Fibroblast of peridontal ligament (primary cell): ENCODE results near the gene PLSCR2.
A peak's percentile ranks its signal among the peaks of the same experiment; 100 is the strongest.
"Not testable (repeated sequence)": the region's sequence is repeated elsewhere in the genome, so short reads cannot be mapped to it uniquely, and the experiment has no call there.

Experiments used
- DNase-seq: peaks from one replicate; pipeline ENCODE4 v3.0.0-alpha.2; 2010; ENCODE audit errors: extremely low read depth

The PLSCR2 gene

DNA sequence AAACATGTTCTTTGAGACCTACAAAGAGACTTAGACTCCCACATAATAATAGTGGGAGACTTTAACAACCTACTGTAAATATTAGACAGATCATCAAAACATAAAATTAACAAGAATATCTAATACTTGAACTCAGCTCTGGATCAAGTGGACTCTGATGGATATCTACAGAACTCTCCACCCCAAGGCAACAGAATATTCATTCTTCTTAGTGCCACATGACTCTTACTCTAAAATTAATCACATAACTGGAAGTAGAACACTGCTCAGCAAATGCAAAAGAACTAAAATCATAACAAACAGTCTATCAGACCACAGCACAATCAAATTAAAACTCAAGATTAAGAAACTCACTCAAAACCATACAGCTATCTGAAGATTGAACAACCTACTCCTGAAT is 15.9 kb upstream of the PLSCR2 start:
- DNase-seq = no peak

DNA sequence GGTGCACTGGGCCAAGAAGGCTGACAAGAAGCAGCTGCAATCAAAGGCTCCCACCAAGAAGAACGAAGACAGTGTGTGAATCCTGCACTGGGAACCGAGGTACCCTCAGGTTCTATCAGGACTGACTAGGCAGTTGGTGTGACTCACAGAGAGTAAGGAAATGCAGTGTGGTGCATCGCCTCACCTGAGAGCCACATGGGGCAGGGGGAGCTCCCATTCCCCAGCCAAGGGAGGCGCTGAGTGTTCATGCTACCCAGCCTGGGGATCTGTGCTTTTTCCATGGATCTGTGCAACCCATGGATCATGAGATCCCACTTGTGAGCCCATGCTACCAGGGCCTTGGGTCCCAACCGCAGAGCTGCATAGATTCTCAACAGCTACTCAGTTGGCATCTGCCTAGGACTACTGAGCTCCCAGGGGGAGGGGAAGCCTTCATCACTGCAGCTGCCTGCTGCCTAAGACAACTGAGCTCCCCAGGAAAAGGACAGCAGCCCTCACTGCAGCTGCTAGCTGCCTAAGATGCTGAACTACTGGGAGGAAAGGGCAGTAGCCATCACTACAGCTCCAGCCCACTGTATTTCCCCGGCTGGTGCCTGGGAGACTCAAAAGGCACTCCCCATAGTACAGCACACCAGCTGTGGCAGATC is 6.9 kb upstream of the PLSCR2 start:
- no peak for DNase-seq

DNA sequence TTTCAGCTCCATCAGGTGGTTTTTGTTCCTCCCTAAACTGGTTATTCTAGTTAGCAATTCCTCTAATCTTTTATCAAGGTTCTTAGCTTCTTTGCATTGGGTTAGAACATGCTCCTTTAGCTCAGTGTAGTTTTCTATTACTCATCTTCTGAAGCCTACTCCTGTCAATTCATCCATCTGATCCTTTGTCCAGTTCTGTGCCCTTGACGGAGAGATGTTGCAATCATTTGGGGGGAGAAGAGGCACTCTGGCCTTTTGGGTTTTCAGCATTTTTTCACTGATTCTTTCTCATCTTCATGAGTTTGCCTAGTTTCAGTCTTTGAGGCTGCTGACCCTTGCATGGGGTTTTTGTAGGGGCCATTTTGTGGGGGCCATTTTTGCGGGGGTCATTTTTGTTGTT is 5.6 kb upstream of the PLSCR2 start:
- not testable (repeated sequence) for DNase-seq

DNA sequence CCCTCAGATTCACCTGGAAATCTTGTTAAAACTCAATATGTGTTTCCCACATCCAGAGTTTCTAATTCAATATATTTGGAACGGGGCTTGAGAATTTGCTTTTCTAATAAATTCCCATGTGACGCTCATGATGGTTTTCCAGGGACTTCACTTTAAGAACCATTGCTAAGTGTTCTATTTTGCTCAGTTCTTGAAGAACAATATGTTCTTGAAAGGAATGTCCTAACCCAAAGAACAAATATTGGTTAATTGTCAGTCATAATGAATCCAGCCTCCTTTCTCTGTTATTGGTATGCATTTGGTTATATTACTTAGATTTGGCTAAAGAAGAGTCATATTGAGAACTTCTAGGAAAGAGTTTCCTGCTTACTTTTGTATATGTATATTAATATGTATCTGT is 4.4 kb upstream of the PLSCR2 start:
- DNase-seq = no peak

DNA sequence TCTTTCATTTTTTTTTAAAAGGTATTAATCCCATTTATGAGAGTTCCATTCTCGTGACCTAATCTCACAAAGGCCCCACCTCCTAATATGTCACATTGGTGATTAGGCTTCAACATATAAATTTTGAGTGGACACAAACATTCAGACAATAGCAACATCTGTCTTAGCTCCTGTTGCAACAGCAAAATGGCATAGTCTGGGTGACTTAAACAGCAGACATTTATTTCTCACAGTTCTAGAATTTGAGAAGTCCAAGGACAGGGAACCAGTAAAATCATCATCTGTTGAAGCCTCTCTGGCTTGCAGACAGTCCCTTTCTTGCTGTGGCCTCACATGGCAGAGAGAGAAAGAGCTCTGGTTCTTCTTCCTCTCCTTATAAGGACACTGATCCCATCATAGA is 3.2 kb upstream of the PLSCR2 start:
- DNase-seq = no peak

DNA sequence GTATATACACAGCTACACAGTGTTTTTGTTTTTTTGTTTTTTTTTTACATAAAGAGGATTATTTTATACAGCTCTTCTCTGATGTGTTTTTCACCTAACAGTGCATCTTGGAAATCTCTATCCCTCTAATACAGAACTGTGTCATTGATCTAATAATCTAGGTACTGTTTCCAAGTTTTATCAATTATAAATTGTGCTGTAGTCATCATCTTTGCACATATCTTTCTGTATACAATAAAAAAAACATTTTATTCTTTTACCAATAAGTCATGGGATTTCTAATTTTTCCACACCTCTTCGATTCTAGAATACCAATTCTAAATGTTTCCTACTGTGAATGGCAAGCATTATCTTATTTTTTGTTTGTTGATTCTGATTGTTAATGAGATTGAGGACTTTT is 1.7 kb upstream of the PLSCR2 start:
- DNase-seq = no peak

DNA sequence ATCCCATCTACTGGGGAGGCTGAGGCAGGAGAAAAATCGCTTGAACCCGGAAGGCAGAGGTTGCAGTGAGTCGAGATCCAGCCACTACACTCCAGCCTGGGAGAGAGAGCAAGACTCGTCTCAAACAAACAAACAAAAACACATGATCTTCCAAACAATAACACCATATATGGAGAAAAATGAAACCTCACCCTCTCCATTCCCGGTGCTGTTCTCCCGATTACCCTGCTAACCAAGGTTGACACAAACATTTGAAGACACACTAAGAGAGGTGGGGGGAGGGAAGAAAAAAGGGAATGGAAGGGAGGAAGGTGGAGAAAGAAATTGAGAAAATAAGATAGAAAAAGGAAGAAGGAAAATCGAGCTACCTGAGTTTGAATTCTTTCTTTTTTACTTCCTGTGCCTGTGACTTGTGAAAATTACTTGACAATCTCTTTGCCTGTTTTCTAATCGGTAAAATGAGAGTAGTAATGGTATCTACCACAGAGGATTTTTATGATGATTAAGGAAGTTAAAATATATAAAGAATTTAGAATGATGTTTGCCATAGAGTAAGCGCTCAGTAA is 1.1 kb upstream of the PLSCR2 start:
- no peak for DNase-seq

DNA sequence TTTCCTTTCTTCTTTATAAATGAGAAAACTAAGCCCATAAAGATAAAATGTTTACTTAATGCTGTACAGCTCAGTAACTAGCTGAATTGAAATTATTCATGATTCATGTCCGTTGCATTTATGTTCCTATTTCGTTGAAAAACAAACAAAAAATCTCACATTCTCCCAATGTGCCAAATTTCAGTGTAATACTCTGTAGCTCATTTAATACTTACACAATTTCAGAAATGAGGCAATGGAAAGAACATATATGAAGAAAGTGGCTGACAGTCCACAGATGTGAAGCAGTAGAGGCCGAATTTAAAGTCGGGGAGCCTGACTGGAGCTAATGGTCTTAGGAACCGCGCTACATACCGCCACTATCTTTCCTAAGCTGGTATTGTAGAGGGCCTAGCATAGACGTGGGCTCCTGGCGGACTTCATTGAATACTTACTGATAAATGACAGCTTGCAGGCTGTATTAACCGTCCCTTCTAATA is 651 bp downstream of the PLSCR2 start:
- peak; percentile 59 for DNase-seq

DNA sequence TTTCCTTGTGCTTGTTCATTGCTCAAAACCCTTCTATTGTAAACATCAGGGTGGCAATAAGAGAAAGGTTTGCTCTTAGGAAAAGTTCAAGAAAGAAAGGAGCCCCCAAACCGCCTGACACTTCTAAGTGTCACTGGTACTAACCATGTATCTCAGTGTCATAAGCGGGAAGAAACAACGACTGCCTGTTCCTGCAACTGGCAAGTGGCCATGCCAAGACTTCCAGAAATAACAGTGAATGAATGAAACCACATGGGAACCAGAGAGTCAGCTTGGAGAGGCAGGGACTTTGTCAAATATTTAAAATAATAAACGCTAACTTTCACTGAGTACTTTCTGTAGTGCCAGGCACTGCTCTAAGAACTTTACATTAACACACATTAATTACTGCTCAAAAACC is 1.1 kb downstream of the PLSCR2 start:
- DNase-seq = peak; percentile 56

DNA sequence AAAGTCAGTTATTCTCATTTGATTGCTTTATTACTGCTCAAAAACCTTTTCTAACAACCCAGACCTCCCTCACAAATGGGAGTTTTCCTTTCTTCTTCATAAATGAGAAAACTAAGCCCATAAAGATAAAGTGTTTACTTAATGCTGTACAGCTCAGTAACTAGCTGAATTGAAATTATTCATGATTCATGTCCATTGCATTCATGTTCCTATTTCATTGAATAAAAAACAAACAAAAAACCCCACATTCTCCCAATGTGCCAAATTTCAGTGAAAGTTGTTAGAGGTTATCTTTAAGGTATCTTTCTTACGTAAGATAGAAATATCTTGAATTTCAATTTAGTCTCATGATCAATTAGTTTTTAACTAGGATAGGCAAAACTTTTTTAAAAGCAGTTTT is 2.8 kb downstream of the PLSCR2 start:
- DNase-seq = peak; percentile 57

DNA sequence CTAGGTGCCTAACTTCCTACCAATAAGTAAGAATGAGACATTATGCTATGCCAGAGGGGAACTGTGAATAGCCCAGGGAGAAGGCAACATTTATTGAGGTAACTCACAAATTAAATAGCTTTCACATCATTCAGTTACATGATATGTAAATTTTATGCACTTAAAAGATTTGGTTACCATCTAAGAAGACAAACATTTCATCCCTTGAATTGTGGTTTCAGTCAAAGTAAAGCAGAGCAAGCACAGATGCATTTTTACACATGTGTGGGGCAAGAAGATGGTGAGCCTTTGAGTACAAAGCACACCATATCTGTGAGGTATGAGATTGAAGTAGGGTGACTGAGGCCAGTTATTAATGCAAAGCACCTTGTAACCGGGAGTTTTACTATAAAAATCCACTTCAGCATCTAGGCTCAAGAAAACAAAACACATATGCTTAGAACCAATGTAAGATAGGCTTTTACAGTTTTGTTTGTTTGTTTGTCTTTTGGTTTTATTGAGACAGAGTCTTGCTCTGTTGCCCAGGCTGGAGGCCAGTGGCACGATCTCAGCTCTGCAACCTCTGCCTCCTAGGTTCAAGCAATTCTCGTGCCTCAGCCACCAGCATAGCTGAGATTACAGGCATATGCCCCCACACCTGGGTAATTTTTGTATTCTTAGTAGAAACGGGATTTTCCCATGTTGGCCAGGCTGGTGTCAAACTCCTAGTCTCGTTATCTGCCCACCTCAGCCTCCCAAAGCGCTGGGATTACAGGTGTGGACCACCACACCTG is 3.5 kb downstream of the PLSCR2 start:
- peak; percentile 48 for DNase-seq

DNA sequence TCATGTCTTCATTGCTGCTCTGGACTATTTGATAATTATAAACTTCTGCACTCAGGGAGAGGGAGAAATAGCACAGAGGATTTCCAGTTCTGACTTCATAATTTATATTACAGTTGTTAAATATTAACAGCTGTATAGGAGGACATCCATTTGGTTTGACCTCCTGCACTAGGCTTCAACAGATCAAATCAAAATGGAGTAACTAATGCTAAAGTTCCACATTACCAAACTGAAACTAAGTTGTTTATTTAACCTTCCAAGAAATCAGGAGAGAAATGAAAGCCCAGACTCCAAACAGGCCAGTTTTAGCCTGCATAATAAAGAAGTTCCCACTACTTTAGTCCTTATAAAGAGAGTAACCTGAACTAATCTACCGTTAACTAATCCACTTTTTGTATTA is 4.6 kb downstream of the PLSCR2 start:
- DNase-seq = no peak

DNA sequence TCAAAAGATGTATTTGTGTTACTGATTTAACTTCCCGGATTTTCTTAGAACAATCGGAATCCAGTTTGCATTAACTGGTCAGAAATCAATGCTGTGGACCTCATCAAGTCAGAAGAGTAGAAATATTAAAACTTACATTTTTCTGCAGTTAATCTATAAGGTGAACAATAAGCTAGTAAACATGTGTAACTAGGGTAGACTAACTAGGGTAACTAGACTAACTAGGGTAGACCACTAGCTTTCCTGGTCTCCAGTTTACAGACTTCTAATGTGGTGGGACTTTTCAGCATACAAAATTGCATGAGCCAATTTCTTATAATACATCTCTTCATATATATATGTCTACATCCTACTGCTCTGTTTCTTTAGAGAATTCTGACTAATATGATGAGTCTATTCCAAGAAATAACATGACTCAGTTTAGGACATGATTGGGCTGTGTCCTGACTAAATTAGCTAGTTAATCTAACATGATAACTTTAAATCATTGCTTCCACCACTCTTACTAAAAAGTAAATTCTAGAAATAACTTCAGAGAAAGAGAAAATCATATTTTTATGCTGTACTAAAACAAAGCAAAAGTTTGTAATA is 5.3 kb downstream of the PLSCR2 start:
- DNase-seq = peak; percentile 62

DNA sequence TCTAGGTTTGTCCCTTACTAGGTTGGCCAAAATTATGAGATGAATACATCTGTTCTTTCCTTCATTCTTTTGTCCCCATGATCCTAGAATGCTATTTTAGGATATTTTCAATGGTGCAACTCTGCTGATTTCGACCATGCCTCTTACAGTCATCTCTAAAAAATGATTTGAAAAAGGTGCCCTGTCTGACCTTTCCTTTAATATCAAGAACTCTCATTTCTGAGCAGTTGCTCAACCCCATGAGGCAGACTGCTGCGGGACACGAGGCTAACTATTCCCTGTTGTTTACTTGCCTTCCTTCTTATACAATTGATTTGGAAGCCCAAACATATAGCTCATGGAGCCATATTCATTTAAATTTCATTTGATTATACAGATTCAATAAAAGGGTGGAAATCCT is 14.6 kb downstream of the PLSCR2 start:
- peak; percentile 26 for DNase-seq

DNA sequence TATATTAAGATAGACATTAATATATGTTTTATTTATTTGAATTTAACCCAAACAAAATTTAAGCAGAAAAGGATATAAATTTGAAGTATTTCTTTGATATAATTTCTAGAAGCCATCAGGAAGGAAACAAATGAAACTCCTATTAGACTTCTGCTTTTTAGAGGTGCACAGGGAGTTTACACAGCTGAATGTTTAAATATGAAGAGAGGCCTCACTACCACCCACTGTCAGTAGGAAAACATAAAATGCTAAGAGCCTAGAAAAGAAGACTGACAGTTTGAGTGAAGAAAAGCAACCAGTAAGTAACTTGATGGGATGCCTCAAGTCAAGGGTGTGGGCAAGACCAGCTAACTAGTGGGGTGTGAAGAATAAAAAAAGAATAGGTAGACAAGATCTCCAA is 19.7 kb downstream of the PLSCR2 start:
- DNase-seq = no peak

DNA sequence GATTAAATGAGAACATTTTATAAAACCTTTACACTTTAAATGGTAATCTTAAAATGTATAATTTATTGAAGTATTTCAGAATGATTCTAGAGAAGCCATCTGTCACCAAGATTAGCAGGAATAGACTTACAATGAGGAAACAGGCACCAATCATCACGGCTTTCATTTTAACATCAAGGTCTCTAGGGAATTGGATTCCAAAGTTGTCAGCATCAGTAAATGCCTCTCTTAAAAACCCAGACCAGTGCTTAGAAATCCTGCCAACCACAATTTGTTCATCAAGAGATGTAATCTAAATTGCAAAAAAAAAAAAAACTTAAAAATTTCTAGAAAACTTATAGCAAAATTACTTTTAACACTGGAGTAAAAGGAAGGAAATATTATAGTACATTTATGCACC is 20.3 kb downstream of the PLSCR2 start:
- DNase-seq = peak; percentile 51

DNA sequence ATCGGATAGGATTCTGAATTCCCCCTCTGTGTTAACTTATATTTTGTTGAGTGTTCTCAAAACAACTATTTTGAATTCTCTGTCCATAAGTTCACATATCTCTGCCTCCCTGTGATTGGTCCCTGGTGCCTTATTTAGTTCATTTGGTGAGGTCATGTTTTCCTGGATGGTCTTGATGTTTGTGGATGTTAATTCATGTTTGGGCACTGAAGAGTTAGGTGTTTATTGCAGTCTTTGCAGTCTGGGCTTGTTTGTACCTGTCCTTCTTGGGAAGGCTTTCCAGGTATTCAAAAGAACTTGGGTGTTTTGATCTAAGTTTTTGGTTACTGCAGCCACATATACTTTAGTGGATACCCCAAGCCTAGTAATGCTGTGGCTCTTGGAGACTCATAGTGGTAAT is 23.3 kb downstream of the PLSCR2 start:
- no peak for DNase-seq

DNA sequence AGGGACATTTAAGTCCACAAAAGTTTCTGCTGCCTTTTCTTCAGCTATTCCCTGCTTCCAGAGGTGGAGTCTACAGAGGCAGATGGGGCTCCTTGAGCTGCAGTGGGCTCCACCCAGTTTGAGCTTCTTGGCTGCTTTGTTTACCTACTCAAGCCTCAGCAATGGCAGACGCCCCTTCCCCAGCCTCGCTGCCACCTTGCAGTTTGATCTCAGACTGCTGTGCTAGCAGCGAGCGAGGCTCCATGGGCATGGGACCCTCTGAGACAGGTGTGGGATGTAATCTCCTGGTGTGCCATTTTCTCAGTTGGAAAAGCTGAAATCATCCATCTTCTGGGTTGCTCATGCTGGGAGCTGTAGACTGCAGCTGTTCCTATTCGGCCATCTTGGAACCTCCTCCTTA is 29.1 kb downstream of the PLSCR2 start:
- DNase-seq = not testable (repeated sequence)

DNA sequence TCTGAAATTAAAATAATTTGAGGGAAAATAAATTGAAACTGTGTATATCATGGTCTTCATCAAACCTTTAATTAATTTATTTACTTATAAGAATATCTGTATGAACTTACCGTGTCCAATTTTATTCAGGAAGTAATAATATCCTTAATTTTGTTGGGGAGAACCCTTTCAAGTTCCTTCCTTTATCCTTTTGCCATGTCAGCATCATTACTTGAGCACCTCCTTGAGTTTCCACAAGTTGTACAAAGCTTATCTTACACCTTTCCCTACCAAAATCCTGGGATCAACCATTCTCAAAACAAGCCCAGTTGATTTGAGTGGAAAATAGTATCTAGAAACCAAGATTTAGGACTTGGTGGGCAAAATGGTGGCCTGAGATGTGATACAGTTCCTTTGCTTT is 37.3 kb downstream of the PLSCR2 start:
- no peak for DNase-seq

DNA sequence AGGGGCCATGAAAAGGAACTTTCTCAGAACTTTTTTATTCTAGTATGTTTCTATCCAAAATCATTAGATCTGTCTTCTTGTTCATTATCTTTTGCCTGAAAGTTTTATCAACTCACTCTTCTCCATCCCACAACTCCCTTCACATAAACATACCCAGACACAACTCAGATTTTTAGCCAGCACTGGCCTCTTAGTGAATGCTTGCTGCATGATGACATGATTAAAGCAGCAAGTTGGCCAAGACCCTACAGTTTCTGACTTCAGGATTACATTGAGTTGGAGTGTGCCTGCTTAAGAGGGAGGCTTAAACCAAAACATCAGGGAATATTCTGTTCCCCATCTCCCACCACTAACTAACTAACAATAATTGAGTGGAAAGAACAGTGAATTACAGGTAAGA is 38.1 kb downstream of the PLSCR2 start:
- DNase-seq = peak; percentile 89

DNA sequence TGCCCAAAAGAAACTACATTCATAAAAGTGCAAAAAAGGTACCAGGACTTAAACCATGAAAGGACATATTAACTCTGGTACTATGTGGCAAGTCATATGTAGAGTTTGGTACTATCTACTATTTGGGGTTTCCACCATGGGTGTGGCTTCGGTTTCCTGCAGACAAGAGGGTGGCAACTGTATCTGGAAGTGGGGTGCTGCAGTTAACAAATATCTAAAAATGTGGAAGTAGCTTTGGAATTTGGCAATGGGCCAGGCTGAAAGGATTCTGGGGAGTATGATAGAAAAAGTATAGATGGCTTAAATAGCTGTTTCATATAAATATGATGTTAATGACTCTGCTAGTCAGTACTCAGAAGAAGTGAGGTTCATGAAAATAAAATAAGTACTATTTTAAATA is 44.0 kb downstream of the PLSCR2 start:
- DNase-seq = no peak

DNA sequence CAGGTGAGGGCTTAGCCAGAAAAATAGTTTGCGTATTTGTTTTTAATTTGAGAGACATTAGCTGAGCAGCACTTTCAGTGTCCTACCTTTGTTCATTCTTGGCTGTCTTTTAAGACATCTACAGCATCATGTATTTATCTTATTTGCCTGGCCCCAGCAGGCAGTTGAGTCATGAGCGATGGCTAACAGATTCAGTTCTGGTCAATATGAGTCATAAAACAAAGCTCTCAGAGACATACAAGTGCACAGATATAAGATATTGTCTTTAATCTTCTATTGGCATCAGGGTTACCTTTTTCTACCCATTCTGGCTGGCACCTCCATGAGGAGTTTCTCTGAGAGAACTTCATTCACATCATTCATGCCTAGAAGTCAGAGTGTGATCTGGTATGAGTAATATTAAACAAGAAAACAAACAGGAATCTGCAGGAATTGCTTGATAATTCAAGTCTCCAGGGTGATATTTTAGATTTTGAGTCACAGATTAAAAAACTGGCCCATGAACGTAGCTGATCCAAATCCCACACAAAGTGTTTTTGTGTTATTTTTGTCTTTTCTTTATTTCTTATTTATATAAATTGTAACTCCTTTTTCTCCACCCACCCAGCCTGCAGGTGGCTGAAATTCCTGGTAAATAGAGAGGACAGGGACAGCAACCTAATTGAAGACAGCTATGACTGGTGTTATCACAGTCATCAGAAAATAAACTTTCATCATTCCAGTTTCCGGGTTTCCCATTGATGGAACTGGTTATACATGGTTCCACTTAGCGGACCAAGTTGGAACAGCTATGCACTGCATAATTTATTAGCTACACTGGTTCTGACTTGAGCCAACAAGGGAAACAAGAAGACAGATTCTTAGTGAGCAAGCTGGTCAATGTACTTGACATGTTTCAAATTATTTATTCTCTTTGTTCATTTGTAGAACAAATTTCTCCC is 47.3 kb downstream of the PLSCR2 start:
- peak; percentile 71 for DNase-seq
